IPS-18a (cell line): ENCODE measurements around the gene OR13C5.
"Not testable (repeated sequence)": the region's sequence is repeated elsewhere in the genome, so short reads cannot be mapped to it uniquely, and the experiment has no call there.

ENCODE experiments used
- H3K27ac ChIP-seq: one replicate; pipeline ENCODE4 v1.5.1; 2013; ENCODE audit warnings: low read length
- H3K27me3 ChIP-seq: one replicate; pipeline ENCODE4 v1.6.1; 2013; ENCODE audit warnings: mild to moderate bottlenecking, low read length; ENCODE audit not compliant: control insufficient read depth, insufficient read depth
- H3K36me3 ChIP-seq: one replicate; pipeline ENCODE4 v1.6.1; 2013; ENCODE audit warnings: low read depth, low read length; ENCODE audit not compliant: control insufficient read depth
- H3K4me1 ChIP-seq: one replicate; pipeline ENCODE4 v1.6.1; 2013; ENCODE audit warnings: low read depth, low read length; ENCODE audit not compliant: control insufficient read depth
- H3K4me3 ChIP-seq: one replicate; pipeline ENCODE4 v1.5.1; 2013; ENCODE audit warnings: low read length
- H3K9ac ChIP-seq: one replicate; pipeline ENCODE4 v1.6.1; 2013; ENCODE audit warnings: mild to moderate bottlenecking, low read length, moderate library complexity
- H3K9me3 ChIP-seq: one replicate; pipeline ENCODE4 v1.6.1; 2013; ENCODE audit warnings: low read depth, low read length; ENCODE audit not compliant: control insufficient read depth

OR13C5 gene, protein sequence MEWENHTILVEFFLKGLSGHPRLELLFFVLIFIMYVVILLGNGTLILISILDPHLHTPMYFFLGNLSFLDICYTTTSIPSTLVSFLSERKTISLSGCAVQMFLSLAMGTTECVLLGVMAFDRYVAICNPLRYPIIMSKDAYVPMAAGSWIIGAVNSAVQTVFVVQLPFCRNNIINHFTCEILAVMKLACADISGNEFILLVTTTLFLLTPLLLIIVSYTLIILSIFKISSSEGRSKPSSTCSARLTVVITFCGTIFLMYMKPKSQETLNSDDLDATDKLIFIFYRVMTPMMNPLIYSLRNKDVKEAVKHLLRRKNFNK

DNA sequence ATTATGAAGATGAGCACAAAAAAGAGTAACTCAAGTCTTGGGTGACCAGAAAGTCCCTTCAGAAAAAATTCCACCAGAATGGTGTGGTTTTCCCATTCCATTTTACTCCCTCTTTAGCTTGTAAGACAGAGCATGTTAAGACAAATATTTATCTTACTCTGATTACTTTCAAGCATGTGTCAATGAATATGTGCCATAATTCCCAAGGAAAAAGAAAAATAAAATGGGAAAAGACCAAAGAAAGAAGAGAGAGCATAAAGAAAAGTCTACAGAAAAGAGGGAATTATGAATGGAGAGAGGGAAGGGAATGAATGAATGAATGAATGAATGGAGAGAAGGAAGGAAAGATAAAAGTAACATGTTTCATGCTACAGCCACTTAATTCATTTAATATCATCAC is at the start of gene OR13C5:
Gene OR13C5 (minus strand): TSS at position 101 of the 400 bp plus-strand sequence. CDS start 0 bp downstream, at position 101.
- H3K9ac ChIP-seq, H3K27ac ChIP-seq, H3K4me3 ChIP-seq, H3K36me3 ChIP-seq, H3K4me1 ChIP-seq, H3K9me3 ChIP-seq, H3K27me3 ChIP-seq: not testable (repeated sequence)

DNA sequence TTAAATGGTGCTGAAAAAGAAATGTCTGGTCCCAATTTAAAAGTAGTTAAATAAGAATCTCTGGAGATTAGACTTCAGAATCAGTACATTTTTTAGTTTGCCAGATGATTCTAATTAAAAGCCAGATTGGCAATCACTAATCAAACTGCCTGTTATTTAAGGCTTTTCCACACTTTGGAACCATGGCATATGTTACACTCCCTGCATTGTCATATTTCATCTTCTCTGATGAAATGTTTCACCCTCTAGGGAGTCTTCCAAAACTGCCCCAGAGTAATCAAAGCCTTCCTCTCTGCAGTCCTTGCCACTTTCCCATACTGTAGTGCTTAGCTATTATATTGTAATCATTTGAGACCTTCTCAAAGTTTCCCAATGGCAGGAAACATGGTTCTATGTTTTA is 36.2 kb upstream of the OR13C5 start:
- H3K27me3 ChIP-seq = no peaks in the 10 kb centered on the region
- no peaks in the 10 kb centered on the region for H3K36me3 ChIP-seq
- no peak overlapping the region for H3K4me3 ChIP-seq
- no peak overlapping the region for H3K27ac ChIP-seq
- peaks cover 7% of the 10 kb centered on the region for H3K9me3 ChIP-seq
- no peaks in the 10 kb centered on the region for H3K4me1 ChIP-seq
- no peak overlapping the region for H3K9ac ChIP-seq

DNA sequence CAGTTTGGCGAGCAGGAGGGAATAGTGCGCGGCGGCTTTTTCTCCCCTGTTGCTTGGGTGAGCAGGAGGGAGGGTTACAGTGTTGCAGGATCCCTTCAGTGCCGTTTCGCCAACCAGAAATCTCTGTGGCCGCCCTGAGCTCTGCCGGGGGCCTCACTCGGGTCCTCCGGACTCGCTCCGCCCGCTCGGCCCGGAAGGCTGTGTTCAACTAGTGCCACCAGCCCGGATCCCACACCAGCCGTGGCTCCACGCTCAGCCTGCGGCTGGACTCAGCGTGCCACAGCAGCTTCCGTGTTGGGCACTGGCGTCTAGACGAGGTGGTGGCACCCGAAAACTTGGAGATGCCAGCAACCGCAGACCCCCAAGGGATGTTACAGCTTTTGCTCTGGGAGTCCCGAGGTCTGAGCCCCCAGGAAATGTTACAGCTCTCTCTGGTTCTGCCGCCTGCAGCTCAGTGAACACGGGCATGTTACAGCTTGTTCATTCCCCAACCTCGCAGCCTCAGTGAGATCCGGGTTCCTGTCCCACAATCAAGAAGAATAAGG is 34.8 kb upstream of the OR13C5 start:
- Histone ChIP-seq H3K9ac (no peak overlapping the region), H3K27ac (no peak overlapping the region), H3K27me3 (no peaks in the 10 kb centered on the region), H3K4me3 (no peak overlapping the region), H3K36me3 (no peaks in the 10 kb centered on the region), H3K4me1 (no peaks in the 10 kb centered on the region), H3K9me3 (no peaks in the 10 kb centered on the region)

DNA sequence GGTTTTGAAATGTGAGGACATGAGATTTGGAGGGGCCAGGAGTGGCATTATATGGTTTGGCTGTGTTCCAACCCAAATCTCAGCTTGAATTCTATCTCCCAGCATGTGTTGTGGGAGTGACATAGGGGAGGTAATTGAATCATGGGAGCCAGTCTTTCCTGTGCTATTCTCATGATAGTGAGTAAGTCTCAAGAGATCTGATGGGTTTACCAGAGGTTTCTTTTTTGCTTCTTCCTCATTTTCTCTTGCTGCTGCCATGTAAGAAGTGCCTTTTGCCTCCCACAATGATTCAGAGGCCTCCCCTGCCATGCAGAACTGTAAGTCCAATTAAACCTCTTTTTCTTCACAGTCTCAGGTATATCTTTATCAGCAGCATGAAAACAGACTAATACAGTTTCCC is 26.8 kb upstream of the OR13C5 start:
- H3K9me3 ChIP-seq, H3K4me3 ChIP-seq, H3K9ac ChIP-seq, H3K36me3 ChIP-seq, H3K4me1 ChIP-seq, H3K27me3 ChIP-seq, H3K27ac ChIP-seq: not testable (repeated sequence)

DNA sequence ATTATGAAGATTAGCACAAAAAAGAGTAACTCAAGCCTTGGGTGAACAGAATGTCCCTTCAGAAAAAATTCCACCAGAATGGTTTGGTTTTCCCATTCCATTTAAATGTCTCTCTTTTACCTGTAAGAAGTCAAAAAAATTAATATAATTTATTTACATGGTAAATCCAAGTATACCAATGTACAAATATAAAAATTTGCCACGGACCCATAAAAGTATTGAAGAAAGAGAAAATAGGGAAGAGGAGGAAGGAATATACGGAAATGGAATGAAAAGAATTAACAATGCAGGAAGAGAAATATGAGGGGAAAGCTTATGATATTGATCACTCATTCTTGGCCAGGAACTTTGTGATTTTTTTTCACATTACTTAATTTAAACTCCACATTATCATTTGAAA is 18.9 kb upstream of the OR13C5 start, which contains the start of gene OR13C9:
Gene OR13C9 (minus strand): TSS at position 101 of the 400 bp plus-strand sequence. CDS start 0 bp downstream, at position 101.
- no peaks in the 10 kb centered on the region for H3K9me3 ChIP-seq
- no peak within 1 kb of the TSS for H3K9ac ChIP-seq
- H3K4me1 ChIP-seq = no peaks in the 10 kb centered on the region
- H3K27ac ChIP-seq = no peak within 1 kb of the TSS
- no peaks in the 10 kb centered on the region for H3K27me3 ChIP-seq
- no peaks in the 10 kb centered on the region for H3K36me3 ChIP-seq
- no peak within 1 kb of the TSS for H3K4me3 ChIP-seq

DNA sequence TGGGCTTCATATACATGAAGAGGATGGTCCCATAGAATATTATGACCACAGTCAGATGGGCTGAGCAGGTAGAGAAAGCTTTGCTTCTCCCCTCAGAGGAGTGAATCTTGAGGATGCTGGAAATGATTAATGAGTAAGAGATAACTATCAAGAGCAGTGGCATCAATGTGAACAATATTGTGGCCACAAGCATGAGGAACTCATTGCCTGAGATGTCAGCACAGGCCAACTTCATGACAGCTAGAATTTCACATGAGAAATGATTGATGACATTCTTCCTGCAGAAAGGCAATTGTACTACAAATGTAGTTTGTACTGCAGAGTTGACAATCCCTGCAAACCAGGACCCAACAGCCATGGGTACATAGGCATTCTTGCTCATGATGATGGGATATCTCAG is 18.2 kb upstream of the OR13C5 start:
- Histone ChIP-seq H3K27me3 (no peaks in the 10 kb centered on the region), H3K9me3 (no peaks in the 10 kb centered on the region), H3K4me3 (no peak overlapping the region), H3K36me3 (no peaks in the 10 kb centered on the region), H3K9ac (no peak overlapping the region), H3K27ac (no peak overlapping the region), H3K4me1 (no peaks in the 10 kb centered on the region)

DNA sequence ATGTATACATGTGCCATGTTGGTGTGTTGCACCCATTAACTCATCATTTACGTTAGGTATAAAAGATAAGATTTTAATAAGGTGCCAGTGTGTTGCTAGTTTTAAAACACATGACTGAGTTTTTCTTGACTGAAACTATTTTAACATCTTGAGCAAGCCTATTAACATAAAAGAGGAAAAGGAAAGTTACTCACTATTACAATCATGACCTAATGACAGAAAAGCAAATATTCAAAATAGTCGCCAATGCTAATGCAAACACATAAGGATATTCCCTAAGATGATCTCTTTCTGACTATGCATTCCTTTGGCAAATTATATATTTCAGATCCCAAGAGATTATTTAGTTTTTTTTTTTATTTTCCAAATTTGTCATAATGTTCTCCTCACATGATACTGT is 12.0 kb upstream of the OR13C5 start:
- Histone ChIP-seq H3K4me1 (no peaks in the 10 kb centered on the region), H3K27ac (no peak overlapping the region), H3K9me3 (no peaks in the 10 kb centered on the region), H3K36me3 (no peaks in the 10 kb centered on the region), H3K4me3 (no peak overlapping the region), H3K27me3 (no peaks in the 10 kb centered on the region), H3K9ac (no peak overlapping the region)

DNA sequence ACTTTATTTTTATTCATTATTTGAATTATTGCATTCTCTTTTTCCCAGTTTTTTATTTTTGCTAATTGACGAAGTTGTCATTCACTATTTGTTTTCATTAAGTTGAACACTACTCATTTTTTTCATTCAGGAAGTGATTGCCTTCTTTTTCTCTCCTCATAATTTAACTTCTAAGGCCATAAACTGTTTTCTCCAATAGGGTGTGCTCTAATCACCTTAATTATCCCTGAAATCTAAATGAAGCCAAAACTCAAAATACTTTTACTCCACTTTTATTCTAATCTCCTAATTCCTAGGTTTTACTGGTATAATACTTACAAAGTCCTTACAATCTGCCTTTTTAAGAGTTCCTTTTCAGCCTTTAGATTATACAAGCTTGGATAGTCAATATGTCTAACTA is 9.1 kb upstream of the OR13C5 start:
- no peaks in the 10 kb centered on the region for H3K4me1 ChIP-seq
- H3K27ac ChIP-seq = no peak overlapping the region
- no peak overlapping the region for H3K9ac ChIP-seq
- no peaks in the 10 kb centered on the region for H3K36me3 ChIP-seq
- H3K9me3 ChIP-seq = no peaks in the 10 kb centered on the region
- H3K27me3 ChIP-seq = no peaks in the 10 kb centered on the region
- H3K4me3 ChIP-seq = no peak overlapping the region

DNA sequence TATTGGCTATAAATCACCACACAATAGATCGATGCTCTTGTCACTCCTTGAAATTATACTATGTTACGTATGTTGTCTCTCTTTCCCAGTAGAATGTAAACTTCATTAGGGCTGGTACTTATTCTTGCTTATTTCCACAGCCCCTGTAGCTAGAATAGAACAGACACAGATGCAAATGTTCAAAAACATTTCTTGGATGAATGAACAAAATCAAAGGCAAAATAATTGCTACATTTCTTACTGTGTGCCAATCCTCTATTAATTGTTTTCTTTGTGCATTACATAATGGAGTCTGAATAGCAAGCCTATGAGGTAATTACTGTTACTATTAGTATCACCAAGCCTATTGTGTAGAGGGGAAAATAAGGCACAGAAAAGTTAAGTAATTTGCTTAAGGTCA is 6.9 kb upstream of the OR13C5 start:
- Histone ChIP-seq H3K4me3 (no peak overlapping the region), H3K9ac (no peak overlapping the region), H3K27me3 (no peaks in the 10 kb centered on the region), H3K36me3 (no peaks in the 10 kb centered on the region), H3K9me3 (no peaks in the 10 kb centered on the region), H3K27ac (no peak overlapping the region), H3K4me1 (no peaks in the 10 kb centered on the region)

DNA sequence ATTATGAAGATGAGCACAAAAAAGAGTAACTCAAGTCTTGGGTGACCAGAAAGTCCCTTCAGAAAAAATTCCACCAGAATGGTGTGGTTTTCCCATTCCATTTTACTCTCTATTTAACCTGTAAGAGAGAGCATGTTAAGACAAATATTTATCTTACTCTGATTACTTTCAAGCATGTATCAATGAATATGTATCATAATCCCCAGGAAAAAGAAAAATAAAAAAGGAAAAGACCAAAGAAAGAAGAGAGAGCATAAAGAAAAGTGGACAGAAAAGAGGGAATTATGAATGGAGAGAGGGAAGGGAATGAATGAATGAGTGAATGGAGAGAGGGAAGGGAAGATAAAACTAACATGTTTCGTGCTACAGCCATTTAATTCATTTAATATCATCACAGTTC is 6.3 kb upstream of the OR13C5 start, which contains the start of gene OR13C2:
Gene OR13C2 (minus strand): TSS at position 101 of the 400 bp plus-strand sequence. CDS start 0 bp downstream, at position 101.
- not testable (repeated sequence) for H3K27me3 ChIP-seq, H3K4me3 ChIP-seq, H3K36me3 ChIP-seq, H3K4me1 ChIP-seq, H3K27ac ChIP-seq, H3K9me3 ChIP-seq, H3K9ac ChIP-seq

DNA sequence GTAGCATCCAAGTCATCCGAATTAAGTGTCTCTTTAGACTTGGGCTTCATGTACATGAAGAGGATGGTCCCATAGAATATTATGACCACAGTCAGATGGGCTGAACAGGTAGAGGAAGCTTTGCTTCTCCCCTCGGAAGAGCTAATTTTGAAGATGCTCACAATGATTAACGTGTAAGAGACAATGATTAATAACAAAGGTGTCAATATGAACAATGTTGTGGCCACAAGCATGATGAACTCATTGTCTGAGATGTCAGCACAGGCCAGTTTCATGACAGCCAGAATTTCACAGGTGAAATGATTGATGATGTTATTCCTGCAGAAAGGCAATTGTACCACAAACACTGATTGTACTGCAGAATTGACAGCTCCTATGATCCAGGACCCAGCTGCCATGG is 5.6 kb upstream of the OR13C5 start:
- Histone ChIP-seq H3K9me3 (no peaks in the 10 kb centered on the region), H3K4me1 (no peaks in the 10 kb centered on the region), H3K9ac (no peak overlapping the region), H3K27ac (no peak overlapping the region), H3K4me3 (no peak overlapping the region), H3K27me3 (no peaks in the 10 kb centered on the region), H3K36me3 (no peaks in the 10 kb centered on the region)

DNA sequence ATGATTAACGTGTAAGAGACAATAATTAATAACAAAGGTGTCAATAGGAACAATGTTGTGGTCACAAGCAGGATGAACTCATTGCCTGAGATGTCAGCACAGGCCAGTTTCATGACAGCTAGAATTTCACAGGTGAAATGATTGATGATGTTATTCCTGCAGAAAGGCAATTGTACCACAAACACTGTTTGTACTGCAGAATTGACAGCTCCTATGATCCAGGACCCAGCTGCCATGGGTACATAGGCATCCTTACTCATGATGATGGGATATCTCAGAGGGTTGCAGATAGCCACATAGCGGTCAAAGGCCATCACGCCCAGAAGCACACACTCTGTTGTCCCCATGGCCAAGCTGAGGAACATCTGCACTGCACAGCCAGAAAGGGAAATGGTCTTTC is 464 bp downstream of the OR13C5 start:
- not testable (repeated sequence) for H3K4me1 ChIP-seq, H3K9ac ChIP-seq, H3K27ac ChIP-seq, H3K27me3 ChIP-seq, H3K9me3 ChIP-seq, H3K36me3 ChIP-seq, H3K4me3 ChIP-seq
